Measurements from ENCODE around the gene SETBP1. TPM values are rescaled to one million over a fixed set of nuclear protein-coding genes. Genes with fewer than 3 reads are reported as not detected.

The SETBP1 gene
- total RNA-seq, 1 donor from 2014 or later: 131 TPM

- Mint-ChIP-seq H3K4me1 (ENCODE audit: unreplicated experiment) (peaks cover 75% of the 10 kb centered on the region), H3K36me3 (ENCODE audit: low read depth, unreplicated experiment) (peaks cover 5% of the 10 kb centered on the region), H3K9me3 (ENCODE audit: unreplicated experiment) (no peaks in the 10 kb centered on the region), H3K27ac (ENCODE audit: unreplicated experiment) (no peak overlapping the region), H3K4me3 (ENCODE audit: unreplicated experiment) (no peak overlapping the region), H3K27me3 (ENCODE audit: unreplicated experiment) (peaks cover 6% of the 10 kb centered on the region)
- no peak for DNase-seq (ENCODE audit: low spot score)
- TF ChIP-seq CTCF (IDR thresholded peaks at IDR 0.05; ENCODE audit: unreplicated experiment): no peak
Measured at GRCh38 chr18:44783371-44783770, 102.7 kb downstream of the SETBP1 start.

- Mint-ChIP-seq H3K4me1 (ENCODE audit: unreplicated experiment) (peaks cover 71% of the 10 kb centered on the region), H3K9me3 (ENCODE audit: unreplicated experiment) (no peaks in the 10 kb centered on the region), H3K27ac (ENCODE audit: unreplicated experiment) (no peak overlapping the region), H3K27me3 (ENCODE audit: unreplicated experiment) (peaks cover 3% of the 10 kb centered on the region), H3K4me3 (ENCODE audit: unreplicated experiment) (no peak overlapping the region), H3K36me3 (ENCODE audit: low read depth, unreplicated experiment) (peaks cover 5% of the 10 kb centered on the region)
- no peak for DNase-seq (ENCODE audit: low spot score)
- TF ChIP-seq CTCF (IDR thresholded peaks at IDR 0.05; ENCODE audit: unreplicated experiment): no peak
Measured at GRCh38 chr18:44786257-44786656, 105.6 kb downstream of the SETBP1 start.

- Mint-ChIP-seq H3K9me3 (ENCODE audit: unreplicated experiment) (no peaks in the 10 kb centered on the region), H3K27ac (ENCODE audit: unreplicated experiment) (no peak overlapping the region), H3K27me3 (ENCODE audit: unreplicated experiment) (peaks cover 3% of the 10 kb centered on the region), H3K36me3 (ENCODE audit: low read depth, unreplicated experiment) (peaks cover 5% of the 10 kb centered on the region), H3K4me3 (ENCODE audit: unreplicated experiment) (no peak overlapping the region), H3K4me1 (ENCODE audit: unreplicated experiment) (peaks cover 71% of the 10 kb centered on the region)
- no peak for TF ChIP-seq CTCF (IDR thresholded peaks at IDR 0.05; ENCODE audit: unreplicated experiment)
- DNase-seq (ENCODE audit: low spot score): no peak
Measured at GRCh38 chr18:44786688-44787087, 106.0 kb downstream of the SETBP1 start.

GRCh38 chr18:44788334-44788733 is 107.6 kb downstream of the SETBP1 start:
- peaks cover 5% of the 10 kb centered on the region for H3K27me3 Mint-ChIP-seq (ENCODE audit: unreplicated experiment)
- H3K36me3 Mint-ChIP-seq (ENCODE audit: low read depth, unreplicated experiment): peaks cover 4% of the 10 kb centered on the region
- H3K4me1 Mint-ChIP-seq (ENCODE audit: unreplicated experiment): peaks cover 72% of the 10 kb centered on the region
- DNase-seq (ENCODE audit: low spot score): no peak
- H3K27ac Mint-ChIP-seq (ENCODE audit: unreplicated experiment): no peak overlapping the region
- no peak overlapping the region for H3K4me3 Mint-ChIP-seq (ENCODE audit: unreplicated experiment)
- no peak for TF ChIP-seq CTCF (IDR thresholded peaks at IDR 0.05; ENCODE audit: unreplicated experiment)
- H3K9me3 Mint-ChIP-seq (ENCODE audit: unreplicated experiment): no peaks in the 10 kb centered on the region

GRCh38 chr18:44789710-44790109 is 109.0 kb downstream of the SETBP1 start:
- peaks cover 7% of the 10 kb centered on the region for H3K27me3 Mint-ChIP-seq (ENCODE audit: unreplicated experiment)
- peaks cover 14% of the 10 kb centered on the region for H3K36me3 Mint-ChIP-seq (ENCODE audit: low read depth, unreplicated experiment)
- DNase-seq (ENCODE audit: low spot score): no peak
- H3K4me3 Mint-ChIP-seq (ENCODE audit: unreplicated experiment): no peak overlapping the region
- H3K4me1 Mint-ChIP-seq (ENCODE audit: unreplicated experiment): peaks cover 82% of the 10 kb centered on the region
- peak overlapping the region; percentile 38 for H3K27ac Mint-ChIP-seq (ENCODE audit: unreplicated experiment)
- TF ChIP-seq CTCF (IDR thresholded peaks at IDR 0.05; ENCODE audit: unreplicated experiment): no peak
- no peaks in the 10 kb centered on the region for H3K9me3 Mint-ChIP-seq (ENCODE audit: unreplicated experiment)

All from endothelial cell (in vitro differentiated cells).